ENCODE data around the gene CCND1.

The CCND1 gene

GRCh38 chr11:69654660-69655478, 13.9 kb downstream of the CCND1 start:
- no peak for DNase-seq

- no peak for DNase-seq
These were observed 14.8 kb downstream of the CCND1 start for GRCh38 chr11:69655479-69656428.

- no peak for DNase-seq
These were observed 15.8 kb downstream of the CCND1 start for GRCh38 chr11:69656536-69657455.

GRCh38 chr11:69657456-69657910, 16.5 kb downstream of the CCND1 start:
- no peak for DNase-seq

- DNase-seq: no peak
These were observed 17.1 kb downstream of the CCND1 start for GRCh38 chr11:69657911-69658625.

GRCh38 chr11:69658626-69659450, 17.9 kb downstream of the CCND1 start:
- DNase-seq: no peak

DNA sequence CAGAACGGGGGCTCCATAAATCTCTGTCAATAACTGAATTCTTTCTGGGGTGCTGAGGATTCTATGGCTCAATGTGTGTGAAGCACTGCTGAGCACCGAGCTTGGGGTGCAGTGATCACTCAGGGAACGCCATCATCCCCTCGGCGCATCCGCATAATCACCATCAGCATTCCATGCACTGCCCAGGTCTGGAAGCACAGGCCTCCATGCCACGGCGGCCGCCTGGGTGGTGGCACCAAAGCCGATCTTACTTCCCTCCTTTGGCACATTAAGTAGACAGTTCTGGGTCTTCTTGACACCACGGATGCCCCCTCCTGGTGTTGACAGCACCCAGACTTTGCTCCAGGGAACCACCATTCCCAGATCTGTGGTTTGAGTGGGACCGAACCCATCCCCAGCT, 18.6 kb downstream of the CCND1 start:
- DNase-seq: no peak

- DNase-seq: no peak
These were observed 19.1 kb downstream of the CCND1 start for GRCh38 chr11:69660001-69660500.

DNA sequence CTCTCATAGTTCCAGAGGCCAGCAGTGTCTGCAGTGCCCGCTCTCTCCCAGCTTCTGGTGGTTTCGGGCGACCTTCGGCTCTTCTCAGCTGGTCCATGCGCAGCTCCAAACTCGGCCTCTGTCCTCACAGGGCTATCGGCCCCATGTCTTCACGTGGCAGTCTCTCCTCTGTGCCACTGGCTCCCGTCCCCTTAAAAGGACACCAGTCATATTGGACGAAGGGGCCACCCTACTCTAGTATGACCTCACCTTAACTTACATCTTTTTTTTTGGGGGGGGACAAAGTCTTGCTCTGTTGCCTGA, 20.4 kb downstream of the CCND1 start:
- DNase-seq: no peak

DNA sequence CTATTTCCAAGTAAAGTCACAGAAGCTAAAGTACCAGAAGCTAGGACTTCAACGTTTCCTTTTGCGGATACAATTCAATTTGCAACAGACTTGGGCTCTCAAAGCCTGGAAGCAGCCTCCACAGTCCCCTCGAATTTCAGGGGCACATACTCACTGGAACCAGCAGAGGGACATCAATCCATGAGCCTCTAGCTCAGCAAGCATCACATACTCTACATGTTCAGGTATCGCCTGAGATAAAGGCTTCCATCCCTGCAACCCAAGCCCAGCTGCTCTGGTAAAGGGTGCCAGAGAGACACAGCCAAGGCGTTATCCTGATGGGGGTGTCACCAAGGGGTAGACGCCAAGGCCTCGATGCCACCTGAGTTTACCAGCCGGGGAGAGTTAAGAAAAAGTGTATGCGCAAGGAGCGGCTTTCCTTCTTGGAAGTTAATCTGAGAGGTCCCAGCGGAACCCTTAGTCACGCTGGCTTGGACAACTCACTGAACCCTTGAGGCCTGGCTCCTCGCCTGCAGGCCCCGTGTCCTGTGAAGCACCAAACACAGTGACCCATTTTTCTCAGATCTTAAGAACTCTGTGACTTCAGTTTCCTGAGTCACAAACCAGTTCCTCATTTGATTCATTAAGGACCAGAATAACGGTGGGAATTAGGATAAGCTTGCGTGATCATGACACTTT, 21.2 kb downstream of the CCND1 start:
- no peak for DNase-seq

DNA sequence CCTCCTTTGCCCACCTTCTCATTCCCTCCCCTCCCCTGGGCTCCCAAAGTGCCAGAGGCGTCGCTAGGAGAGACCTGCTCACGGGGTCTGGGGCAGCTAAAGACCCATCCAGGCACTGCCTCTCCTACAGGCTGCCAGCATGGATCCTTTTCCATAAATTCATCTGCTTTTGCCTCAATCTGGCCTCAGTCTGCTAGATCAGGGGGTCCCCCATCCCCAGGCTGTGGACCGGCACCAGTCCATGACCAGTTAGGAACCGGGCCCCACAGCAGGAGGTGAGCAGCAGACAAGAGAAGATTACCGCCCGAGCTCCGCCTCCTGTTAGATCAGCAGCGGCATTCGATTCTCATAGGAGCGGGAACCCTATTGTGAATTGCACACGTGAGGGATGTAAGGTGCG, 21.9 kb downstream of the CCND1 start:
- DNase-seq: no peak

GRCh38 chr11:69663326-69663725, 22.4 kb downstream of the CCND1 start:
- no peak for DNase-seq

DNA sequence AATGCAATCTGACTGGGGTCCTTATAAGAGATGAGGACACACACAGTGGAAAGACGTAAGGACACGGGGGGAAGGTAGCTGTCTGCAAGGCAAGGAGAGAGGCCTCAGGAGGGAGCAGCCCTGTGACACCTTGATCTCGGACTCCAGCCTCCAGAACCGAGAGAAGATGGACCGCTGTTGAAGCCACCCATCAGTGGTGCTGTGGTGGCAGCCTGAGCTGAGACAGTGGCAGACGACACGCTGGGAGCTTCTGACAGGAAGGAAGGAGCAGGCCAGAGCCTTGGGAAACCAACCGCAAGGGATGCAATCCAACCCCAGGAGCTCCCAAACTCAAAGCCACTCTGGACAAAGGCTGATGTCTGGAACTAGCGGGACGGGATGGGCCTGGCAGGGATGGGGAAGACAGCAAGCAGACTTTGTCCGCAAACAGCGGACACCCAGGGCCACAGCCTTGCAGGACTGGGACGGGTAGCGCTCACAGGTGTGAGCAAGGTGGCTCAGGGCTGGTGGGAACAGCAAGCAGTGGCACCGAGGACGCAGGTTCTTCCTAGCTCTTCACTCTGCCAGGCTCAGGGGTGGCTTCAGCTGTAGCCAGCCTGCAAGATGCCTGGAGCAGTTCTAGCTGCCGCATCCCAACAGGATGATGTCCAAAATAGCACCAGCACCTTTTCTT, 23.3 kb downstream of the CCND1 start:
- no peak for DNase-seq

DNA sequence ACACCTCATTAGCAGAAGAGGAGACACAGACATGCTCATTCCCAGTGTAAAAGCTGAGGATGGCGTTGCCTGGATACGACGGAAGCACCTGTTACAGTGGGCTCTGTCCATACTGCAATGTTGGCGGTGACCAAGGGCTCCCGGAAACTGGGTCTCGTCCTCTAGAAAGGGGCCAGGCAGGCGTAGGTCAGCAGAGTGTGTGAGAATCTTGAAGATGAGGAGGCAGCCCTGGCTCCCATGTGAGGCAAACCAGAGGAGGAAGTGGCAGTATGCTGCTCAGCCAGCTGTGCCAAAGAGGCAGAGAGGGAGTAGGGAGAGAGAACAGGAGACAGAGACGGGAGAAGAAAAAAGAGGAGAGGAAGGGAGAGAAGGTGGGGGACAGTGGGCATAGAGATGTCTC, 23.9 kb downstream of the CCND1 start:
- DNase-seq: no peak

DNA sequence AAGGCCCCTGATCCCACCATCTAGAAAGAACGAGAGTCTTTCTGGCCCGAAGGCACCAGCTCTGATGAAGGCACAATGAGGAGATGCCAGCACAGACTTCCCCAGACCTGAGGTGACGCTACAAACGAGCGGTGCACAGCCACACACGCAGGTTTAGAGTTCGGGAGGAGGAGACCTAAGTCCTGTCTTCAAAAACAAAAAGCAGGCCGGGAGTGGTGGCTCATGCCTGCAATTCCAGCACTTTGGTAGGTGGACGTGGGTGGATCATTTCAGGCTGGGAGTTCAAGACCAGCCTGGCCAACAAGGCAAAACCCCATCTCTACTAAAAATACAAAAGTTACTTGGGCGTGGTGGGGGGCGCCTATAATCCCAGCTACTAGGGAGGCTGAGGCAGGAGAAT, 24.7 kb downstream of the CCND1 start:
- DNase-seq: no peak

- no peak for DNase-seq
These were observed 25.3 kb downstream of the CCND1 start for GRCh38 chr11:69666261-69666660.

DNA sequence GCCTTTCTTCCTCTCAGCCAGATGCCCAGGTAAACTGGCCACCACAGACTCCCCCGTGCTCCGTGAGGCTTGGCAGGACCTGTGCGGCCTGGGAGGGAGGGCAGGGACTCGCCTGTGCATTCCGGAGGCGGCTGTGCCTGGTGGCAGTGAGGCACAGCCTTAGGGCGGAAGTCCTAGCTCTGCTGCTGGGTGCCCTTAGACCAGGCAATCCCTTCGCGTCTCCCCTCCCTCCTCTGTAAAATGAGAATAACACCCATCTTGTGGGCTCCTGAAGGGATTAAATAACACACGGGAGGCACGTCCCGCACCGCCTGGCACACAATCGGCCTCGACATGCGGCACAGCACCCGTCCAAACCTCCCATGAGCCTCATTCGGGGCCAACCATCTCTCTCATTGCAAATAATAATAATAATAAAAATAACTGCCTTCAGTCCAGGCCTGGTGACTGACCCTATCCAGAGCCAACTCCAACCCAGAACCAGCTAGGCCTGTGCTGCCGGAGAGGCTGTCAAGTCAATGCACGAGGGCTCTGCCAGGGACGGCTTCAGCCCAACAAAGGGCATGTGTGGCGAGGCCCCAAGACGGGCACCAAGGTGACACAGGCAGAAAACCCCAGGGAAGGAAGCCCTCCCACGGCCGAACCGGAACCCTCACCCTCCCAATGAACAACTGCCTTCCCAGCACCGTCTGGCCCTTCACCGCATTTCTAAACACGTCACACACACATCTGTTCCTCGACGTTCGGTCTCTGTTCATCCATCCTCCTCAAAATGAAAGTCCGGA, 26.0 kb downstream of the CCND1 start:
- DNase-seq: no peak

- no peak for DNase-seq
These were observed 27.0 kb downstream of the CCND1 start for GRCh38 chr11:69667619-69668604.
